HepG2 (cell line): ENCODE results near the gene EPB41L1. TPM values are rescaled to one million over a fixed set of nuclear protein-coding genes. Genes with fewer than 3 reads are reported as not detected.

ENCODE experiments used
- ATAC-seq: fragments of 200-7000 bp; cut with Tn5 transposase; 3 replicates; pipeline ENCODE4 v1.9.1; 2020; ENCODE audit warnings: mild to moderate bottlenecking, moderate library complexity
- BruUV-seq: library from RNA; stranded (reverse); fragments of 400-500 nt; replicated peaks from 2 replicates; lab custom pipeline; 2021; lab: Mats Ljungman, UMichigan
- CTCF ChIA-PET: fragments of 300-600 bp; formaldehyde crosslinking; extraction: SDS; loops from one replicate; lab custom pipeline; 2021; ENCODE audit warnings: low total read pairs, inconsistent platforms, low intra/inter-chr PET ratio; lab: Yijun Ruan, JAX
- POLR2A ChIA-PET: fragments of 350-600 bp; sonication (Branson Sonifier 250); formaldehyde crosslinking; loops from one replicate; lab custom pipeline; 2020; ENCODE audit warnings: antibody characterized with exemption, inconsistent platforms; lab: Yijun Ruan, JAX
- DNase-seq: peaks from one replicate; pipeline ENCODE4 v3.0.0-alpha.2; 2015; ENCODE audit warnings: low spot score
- FAIRE-seq: peaks from 3 replicates; lab custom pipeline; 2011; peaks lifted over from hg19 to GRCh38; lab: Jason Lieb, UNC
- H2AFZ ChIP-seq: one replicate; pipeline ENCODE4 v1.6.1; 2011; ENCODE audit warnings: low read length, inconsistent platforms
- H3K27ac ChIP-seq: fragments of 300-600 bp; 3 replicates; pipeline ENCODE4 v1.8.0; 2011; ENCODE audit warnings: mixed run types, mild to moderate bottlenecking, mixed read lengths, low read length, inconsistent platforms; ENCODE audit not compliant: insufficient read depth; ENCODE audit errors: extremely low read length
- H3K27me3 ChIP-seq, 2 experiments: fragments of 200-600 bp in 1 of 2; 2 replicates in 1 of 2; 3 replicates in 1 of 2; pipeline versions ENCODE4 v1.6.0 to v1.8.0; 2011; ENCODE audit warnings: low read length in 2 of 2, mild to moderate bottlenecking in 2 of 2, moderate library complexity in 2 of 2, inconsistent platforms in 1 of 2; ENCODE audit not compliant: insufficient read depth in 2 of 2, control insufficient read depth in 1 of 2
- H3K36me3 ChIP-seq, 2 experiments: fragments of 200-600 bp in 1 of 2; replicated peaks in 1 of 2; 2 replicates in 1 of 2; 3 replicates in 1 of 2; pipeline versions ENCODE4 v1.5.1 to v1.8.0; 2011; ENCODE audit warnings: low read length in 2 of 2, inconsistent platforms in 1 of 2; ENCODE audit not compliant: insufficient read depth in 2 of 2, control insufficient read depth in 1 of 2
- H3K4me1 ChIP-seq: 2 replicates; pipeline ENCODE4 v1.5.1; 2012; ENCODE audit warnings: low read length, inconsistent platforms; ENCODE audit not compliant: insufficient read depth
- H3K4me2 ChIP-seq: 2 replicates; pipeline ENCODE4 v1.6.0; 2011; ENCODE audit warnings: low read depth, low read length, inconsistent platforms
- H3K4me3 ChIP-seq, 3 experiments: fragments of 200-600 bp in 1 of 3; sonication (generic), shearing (Covaris generic) in 1 of 3; replicated peaks in 1 of 3; 2 replicates each; pipeline ENCODE4 v1.5.1; 2011 to 2016; ENCODE audit warnings: low read length in 3 of 3, inconsistent platforms in 2 of 3, low read depth in 2 of 3, mild to moderate bottlenecking in 2 of 3, control low read depth in 1 of 3, mixed read lengths in 1 of 3; ENCODE audit not compliant: insufficient read depth in 1 of 3
- H3K79me2 ChIP-seq: one replicate; pipeline ENCODE4 v1.6.1; 2011; ENCODE audit warnings: low read length, inconsistent platforms; ENCODE audit not compliant: insufficient read depth
- H3K9ac ChIP-seq: 2 replicates; pipeline ENCODE4 v1.6.0; 2011; ENCODE audit warnings: mild to moderate bottlenecking, low read depth, low read length, inconsistent platforms; ENCODE audit not compliant: insufficient read depth
- H3K9me3 ChIP-seq: 2 replicates; pipeline ENCODE4 v1.5.1; 2012; ENCODE audit warnings: mild to moderate bottlenecking, low read length
- H4K20me1 ChIP-seq: 2 replicates; pipeline ENCODE4 v1.6.0; 2011; ENCODE audit warnings: inconsistent platforms, mild to moderate bottlenecking, low read length, moderate library complexity; ENCODE audit not compliant: insufficient read depth
- BHLHE40 ChIP-seq: IDR thresholded peaks from 2 replicates; pipeline ENCODE4 v1.6.1; 2011; ENCODE audit warnings: low read length, improper control_type of control experiment
- CREB3 ChIP-seq: sonication (generic); formaldehyde crosslinking; IDR thresholded peaks from 2 replicates; pipeline ENCODE4 v1.5.0; 2020; ENCODE audit warnings: missing genetic modification reagents
- HMGXB3 ChIP-seq: sonication (generic); formaldehyde crosslinking; IDR thresholded peaks from 2 replicates; pipeline ENCODE4 v1.4.0; 2020; ENCODE audit warnings: missing genetic modification reagents, borderline replicate concordance
- IKZF4 ChIP-seq: sonication (generic); formaldehyde crosslinking; IDR thresholded peaks from 2 replicates; pipeline ENCODE4 v1.5.1; 2020; ENCODE audit warnings: borderline replicate concordance, mild to moderate bottlenecking, low read depth, missing genetic modification reagents; ENCODE audit errors: not compliant biosample characterization
- KLF9 ChIP-seq: IDR thresholded peaks from 2 replicates; pipeline ENCODE4 v1.6.1; 2016; ENCODE audit warnings: low read depth
- NR2F6 ChIP-seq, 2 experiments: IDR thresholded peaks; 2 replicates each; pipeline ENCODE4 v1.6.1; 2016; ENCODE audit warnings: antibody characterized with exemption in 1 of 2, mild to moderate bottlenecking in 1 of 2
- TBP ChIP-seq: sonication (generic); formaldehyde crosslinking; IDR thresholded peaks from 2 replicates; pipeline ENCODE4 v1.5.0; 2020; ENCODE audit warnings: missing genetic modification reagents
- ZNF83 ChIP-seq: sonication (generic); formaldehyde crosslinking; IDR thresholded peaks from 2 replicates; pipeline ENCODE4 v1.4.0; 2020; ENCODE audit warnings: missing genetic modification reagents, mild to moderate bottlenecking, borderline replicate concordance
- WGBS: methylation state at CpG from one replicate; pipeline ENCODE4 v1.1.6; 2017; ENCODE audit warnings: low lambda C conversion rate; 5-methylcytosine and 5-hydroxymethylcytosine counted together
- in situ Hi-C: cut with HindIII; loops from 2 replicates; pipeline ENCODE4 v1.10.0; 2017; ENCODE audit warnings: low pct_unique_long_range_greater_than_20kb; ENCODE audit not compliant: extremely low pct_ligation_motif_present
- intact Hi-C: fragments of 100-400 bp; cut with micrococcal nuclease; formaldehyde crosslinking; loops from one replicate; pipeline ENCODE4 v1.10.0; 2022; ENCODE audit not compliant: unreplicated experiment
- polyA plus RNA-seq, 8 experiments: library from polyadenylated mRNA; depleted of rRNA in 3 of 8; stranded (reverse) in 7 of 8; unstranded in 1 of 8; fragments of >200 nt; fragmentation: Illumina TruSeq in 4 of 8; extraction: Trizol in 4 of 8; gene quantifications; 2 replicates each; pipeline versions ENCODE4 v1.2.1 to v1.2.3, GENCODE V29; 2011 to 2016; ENCODE audit warnings: low read depth in 4 of 8, missing spikeins in 1 of 8, mixed read lengths in 1 of 8; ENCODE audit not compliant: insufficient read depth in 1 of 8
- total RNA-seq, 5 experiments: library from RNA; depleted of rRNA; stranded (reverse); fragments of >200 nt; fragmentation: Illumina TruSeq; extraction: Trizol; gene quantifications; 2 replicates each; pipeline ENCODE4 v1.2.3, GENCODE V29; 2016; ENCODE audit warnings: low read depth in 1 of 5

The EPB41L1 gene
- total and polyA plus RNA-seq, 2 of the 13 experiments (the other 11 are each of a cell fraction or from before 2014, with no cell fraction given): 16.7 to 39.0 TPM

GRCh38 chr20:36274181-36274841 is 119.8 kb downstream of the EPB41L1 start:
- H3K4me3 ChIP-seq: no peak overlapping the region
- H3K79me2 ChIP-seq: peaks cover 3% of the 10 kb centered on the region
- no peak for DNase-seq
- H3K27me3 ChIP-seq: peaks cover 0 to 24% of the 10 kb centered on the region in 2 experiments; a peak in 3 of 5 replicates
- POLR2A ChIA-PET: no interaction called here
- intact Hi-C loops: loop anchor here (10.0 kb wide), 1 partner anchor 120 kb away; no protein-coding TSS in a partner anchor
- no peaks in the 10 kb centered on the region for H4K20me1 ChIP-seq
- TF ChIP-seq TBP (CRISPR knock-in tag) (no peak), BHLHE40 (no peak), ZNF83 (no peak), NR2F6 (IDR thresholded peaks at IDR 0.05) (peak; percentile 37; the same call in 1 of the 2 replicates), NR2F6 (CRISPR knock-in tag; IDR thresholded peaks at IDR 0.05) (no peak), HMGXB3 (CRISPR knock-in tag) (no peak), IKZF4 (CRISPR knock-in tag) (no peak), CREB3 (CRISPR knock-in tag) (no peak), KLF9 (CRISPR knock-in tag) (no peak)
- TF ChIP-seq, all 625 proteins: peak for 1
- Histone ChIP-seq H3K9ac (no peak overlapping the region), H3K27ac (no peak overlapping the region), H2AFZ (no peak overlapping the region), H3K9me3 (no peaks in the 10 kb centered on the region), H3K4me2 (no peak overlapping the region), H3K4me1 (peaks cover 30% of the 10 kb centered on the region), H3K36me3 (no peaks in the 10 kb centered on the region)
- in situ Hi-C loops: no loop called here
- FAIRE-seq (no peak), ATAC-seq (no peak)
- 47% methylated on average over 20 of the region's 20 CpGs for WGBS
- no TSS peak for BruUV-seq
- CTCF ChIA-PET: no interaction called here
